HepG2 (cell line): ENCODE data around the gene CYP11A1. TPM values are rescaled to one million over a fixed set of nuclear protein-coding genes. Genes with fewer than 3 reads are reported as not detected.

Source experiments
- GZF1 ChIP-seq: sonication (generic); formaldehyde crosslinking; IDR thresholded peaks from 2 replicates; pipeline ENCODE4 v1.5.1; 2020; ENCODE audit warnings: mild to moderate bottlenecking, missing genetic modification reagents
- HDAC2 ChIP-seq: sonication (generic); formaldehyde crosslinking; IDR thresholded peaks from 2 replicates; pipeline ENCODE4 v1.4.0; 2020; ENCODE audit warnings: missing genetic modification reagents
- IRX3 ChIP-seq: sonication (generic); formaldehyde crosslinking; IDR thresholded peaks from 2 replicates; pipeline ENCODE4 v1.8.1; 2023; ENCODE audit warnings: mild to moderate bottlenecking, low read depth, missing genetic modification reagents, borderline replicate concordance
- MAF1 ChIP-seq: sonication (generic); formaldehyde crosslinking; IDR thresholded peaks from 2 replicates; pipeline ENCODE4 v1.5.0; 2020; ENCODE audit warnings: missing genetic modification reagents, borderline replicate concordance
- RFXAP ChIP-seq: sonication (generic); formaldehyde crosslinking; IDR thresholded peaks from 2 replicates; pipeline ENCODE4 v1.4.0; 2020; ENCODE audit warnings: missing genetic modification reagents, borderline replicate concordance
- SMARCC2 ChIP-seq: fragments of 450-650 bp; IDR thresholded peaks from 2 replicates; pipeline ENCODE4 v1.6.1; 2017; ENCODE audit warnings: antibody characterized with exemption, mild to moderate bottlenecking
- TAF15 ChIP-seq: fragments of 200-400 bp; formaldehyde crosslinking; IDR thresholded peaks from one replicate; pipeline ENCODE4 v1.6.1; 2018; ENCODE audit warnings: mild to moderate bottlenecking, low read depth, low read length; ENCODE audit not compliant: poor library complexity, severe bottlenecking
- ZBTB42 ChIP-seq: sonication (generic); formaldehyde crosslinking; IDR thresholded peaks from 2 replicates; pipeline ENCODE4 v1.5.0; 2020; ENCODE audit warnings: mild to moderate bottlenecking, missing genetic modification reagents
- ZMYM2 ChIP-seq: sonication (generic); formaldehyde crosslinking; IDR thresholded peaks from 2 replicates; pipeline ENCODE4 v1.8.0; 2022; ENCODE audit warnings: mild to moderate bottlenecking, missing genetic modification reagents
- ZNF138 ChIP-seq: sonication (generic); formaldehyde crosslinking; IDR thresholded peaks from 2 replicates; pipeline ENCODE4 v1.5.0; 2020; ENCODE audit warnings: mild to moderate bottlenecking, low read depth, missing genetic modification reagents
- ZNF678 ChIP-seq: sonication (generic); formaldehyde crosslinking; IDR thresholded peaks from 2 replicates; pipeline ENCODE4 v1.4.0; 2020; ENCODE audit warnings: mild to moderate bottlenecking, missing genetic modification reagents
- ZNF773 ChIP-seq: sonication (generic); formaldehyde crosslinking; IDR thresholded peaks from 2 replicates; pipeline ENCODE4 v1.4.0; 2020; ENCODE audit warnings: missing genetic modification reagents, borderline replicate concordance
- polyA plus RNA-seq, 8 experiments: library from polyadenylated mRNA; depleted of rRNA in 3 of 8; stranded (reverse) in 7 of 8; unstranded in 1 of 8; fragments of >200 nt; fragmentation: Illumina TruSeq in 4 of 8; extraction: Trizol in 4 of 8; gene quantifications; 2 replicates each; pipeline versions ENCODE4 v1.2.1 to v1.2.3, GENCODE V29; 2011 to 2016; ENCODE audit warnings: low read depth in 4 of 8, missing spikeins in 1 of 8, mixed read lengths in 1 of 8; ENCODE audit not compliant: insufficient read depth in 1 of 8
- total RNA-seq, 5 experiments: library from RNA; depleted of rRNA; stranded (reverse); fragments of >200 nt; fragmentation: Illumina TruSeq; extraction: Trizol; gene quantifications; 2 replicates each; pipeline ENCODE4 v1.2.3, GENCODE V29; 2016; ENCODE audit warnings: low read depth in 1 of 5
- TF ChIP-seq, protein P1 (sequence below): sonication (generic); formaldehyde crosslinking; IDR thresholded peaks from 2 replicates; pipeline ENCODE4; 2020; ENCODE audit warnings: missing genetic modification reagents, mild to moderate bottlenecking, borderline replicate concordance
- TF ChIP-seq, protein P2 (sequence below): sonication (generic); formaldehyde crosslinking; IDR thresholded peaks from 2 replicates; pipeline ENCODE4 v1.4.0; 2020; ENCODE audit warnings: missing genetic modification reagents, borderline replicate concordance
- TF ChIP-seq, protein P3 (sequence below): sonication (generic); formaldehyde crosslinking; IDR thresholded peaks from 2 replicates; pipeline ENCODE4 v1.4.0; 2020; ENCODE audit warnings: missing genetic modification reagents
- TF ChIP-seq, protein P4 (sequence below): sonication (generic); formaldehyde crosslinking; IDR thresholded peaks from 2 replicates; pipeline ENCODE4 v1.4.0; 2020; ENCODE audit warnings: missing genetic modification reagents

Gene CYP11A1
- total and polyA plus RNA-seq, 2 of the 13 experiments (the other 11 are each of a cell fraction or from before 2014, with no cell fraction given), result 0.66 to 0.92 TPM

DNA sequence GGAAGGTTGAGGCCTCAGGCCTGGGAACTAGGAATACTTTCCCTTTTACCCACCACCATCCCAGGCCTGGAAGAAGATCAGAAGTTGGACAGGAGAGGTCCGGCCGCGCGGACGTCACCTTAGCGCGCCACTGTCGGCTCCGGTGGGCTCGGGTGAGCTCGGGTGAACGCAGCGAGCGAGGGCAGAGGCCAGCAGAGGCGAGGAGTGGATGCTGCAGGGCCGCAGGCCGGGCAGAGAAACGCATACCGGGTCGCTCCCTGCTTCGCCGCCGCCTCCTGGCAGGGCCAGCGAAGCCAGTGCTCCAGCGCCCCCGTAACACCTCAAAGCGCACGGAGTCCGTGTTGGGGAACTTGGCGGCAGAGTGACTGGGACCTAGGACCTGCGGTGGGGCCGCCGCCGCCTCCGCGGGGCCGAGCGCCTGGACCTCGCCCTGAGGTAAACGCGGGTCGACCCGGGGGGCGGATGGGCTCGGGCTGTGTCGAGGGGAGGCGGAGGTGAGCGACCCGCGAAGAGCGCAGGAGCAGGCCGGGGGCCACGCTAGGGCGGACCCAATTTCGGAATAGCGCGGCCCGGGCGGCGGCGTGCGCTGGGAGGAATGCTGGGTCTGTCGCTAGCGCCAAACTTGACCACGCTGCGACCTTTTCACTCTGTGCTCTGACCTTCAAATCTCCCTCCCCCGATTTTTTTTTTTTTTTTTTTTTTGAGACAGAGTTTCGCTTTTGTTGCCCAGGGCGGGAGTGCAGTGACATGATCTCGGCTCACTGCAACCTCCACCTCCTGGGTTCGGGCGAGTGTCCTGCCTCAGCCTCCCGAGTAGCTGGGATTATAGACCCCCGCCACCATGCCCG is 1.6 kb downstream of the CYP11A1 start (continued):
- TF ChIP-seq HDAC2, result peak; percentile 28; the same call in 1 of the 2 replicates
- TF ChIP-seq ZBTB42 (CRISPR knock-in tag), result no peak
- TF ChIP-seq ZMYM2, result 0 out of 2 replicates have a peak, but pooled peaks have one; percentile 19
- TF ChIP-seq SMARCC2, result no peak
- TF ChIP-seq, protein P1, sequence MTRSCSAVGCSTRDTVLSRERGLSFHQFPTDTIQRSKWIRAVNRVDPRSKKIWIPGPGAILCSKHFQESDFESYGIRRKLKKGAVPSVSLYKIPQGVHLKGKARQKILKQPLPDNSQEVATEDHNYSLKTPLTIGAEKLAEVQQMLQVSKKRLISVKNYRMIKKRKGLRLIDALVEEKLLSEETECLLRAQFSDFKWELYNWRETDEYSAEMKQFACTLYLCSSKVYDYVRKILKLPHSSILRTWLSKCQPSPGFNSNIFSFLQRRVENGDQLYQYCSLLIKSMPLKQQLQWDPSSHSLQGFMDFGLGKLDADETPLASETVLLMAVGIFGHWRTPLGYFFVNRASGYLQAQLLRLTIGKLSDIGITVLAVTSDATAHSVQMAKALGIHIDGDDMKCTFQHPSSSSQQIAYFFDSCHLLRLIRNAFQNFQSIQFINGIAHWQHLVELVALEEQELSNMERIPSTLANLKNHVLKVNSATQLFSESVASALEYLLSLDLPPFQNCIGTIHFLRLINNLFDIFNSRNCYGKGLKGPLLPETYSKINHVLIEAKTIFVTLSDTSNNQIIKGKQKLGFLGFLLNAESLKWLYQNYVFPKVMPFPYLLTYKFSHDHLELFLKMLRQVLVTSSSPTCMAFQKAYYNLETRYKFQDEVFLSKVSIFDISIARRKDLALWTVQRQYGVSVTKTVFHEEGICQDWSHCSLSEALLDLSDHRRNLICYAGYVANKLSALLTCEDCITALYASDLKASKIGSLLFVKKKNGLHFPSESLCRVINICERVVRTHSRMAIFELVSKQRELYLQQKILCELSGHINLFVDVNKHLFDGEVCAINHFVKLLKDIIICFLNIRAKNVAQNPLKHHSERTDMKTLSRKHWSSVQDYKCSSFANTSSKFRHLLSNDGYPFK, result peak; percentile 56; the same call in 1 of the 2 replicates
- TF ChIP-seq RFXAP, result no peak
- TF ChIP-seq, protein P2, sequence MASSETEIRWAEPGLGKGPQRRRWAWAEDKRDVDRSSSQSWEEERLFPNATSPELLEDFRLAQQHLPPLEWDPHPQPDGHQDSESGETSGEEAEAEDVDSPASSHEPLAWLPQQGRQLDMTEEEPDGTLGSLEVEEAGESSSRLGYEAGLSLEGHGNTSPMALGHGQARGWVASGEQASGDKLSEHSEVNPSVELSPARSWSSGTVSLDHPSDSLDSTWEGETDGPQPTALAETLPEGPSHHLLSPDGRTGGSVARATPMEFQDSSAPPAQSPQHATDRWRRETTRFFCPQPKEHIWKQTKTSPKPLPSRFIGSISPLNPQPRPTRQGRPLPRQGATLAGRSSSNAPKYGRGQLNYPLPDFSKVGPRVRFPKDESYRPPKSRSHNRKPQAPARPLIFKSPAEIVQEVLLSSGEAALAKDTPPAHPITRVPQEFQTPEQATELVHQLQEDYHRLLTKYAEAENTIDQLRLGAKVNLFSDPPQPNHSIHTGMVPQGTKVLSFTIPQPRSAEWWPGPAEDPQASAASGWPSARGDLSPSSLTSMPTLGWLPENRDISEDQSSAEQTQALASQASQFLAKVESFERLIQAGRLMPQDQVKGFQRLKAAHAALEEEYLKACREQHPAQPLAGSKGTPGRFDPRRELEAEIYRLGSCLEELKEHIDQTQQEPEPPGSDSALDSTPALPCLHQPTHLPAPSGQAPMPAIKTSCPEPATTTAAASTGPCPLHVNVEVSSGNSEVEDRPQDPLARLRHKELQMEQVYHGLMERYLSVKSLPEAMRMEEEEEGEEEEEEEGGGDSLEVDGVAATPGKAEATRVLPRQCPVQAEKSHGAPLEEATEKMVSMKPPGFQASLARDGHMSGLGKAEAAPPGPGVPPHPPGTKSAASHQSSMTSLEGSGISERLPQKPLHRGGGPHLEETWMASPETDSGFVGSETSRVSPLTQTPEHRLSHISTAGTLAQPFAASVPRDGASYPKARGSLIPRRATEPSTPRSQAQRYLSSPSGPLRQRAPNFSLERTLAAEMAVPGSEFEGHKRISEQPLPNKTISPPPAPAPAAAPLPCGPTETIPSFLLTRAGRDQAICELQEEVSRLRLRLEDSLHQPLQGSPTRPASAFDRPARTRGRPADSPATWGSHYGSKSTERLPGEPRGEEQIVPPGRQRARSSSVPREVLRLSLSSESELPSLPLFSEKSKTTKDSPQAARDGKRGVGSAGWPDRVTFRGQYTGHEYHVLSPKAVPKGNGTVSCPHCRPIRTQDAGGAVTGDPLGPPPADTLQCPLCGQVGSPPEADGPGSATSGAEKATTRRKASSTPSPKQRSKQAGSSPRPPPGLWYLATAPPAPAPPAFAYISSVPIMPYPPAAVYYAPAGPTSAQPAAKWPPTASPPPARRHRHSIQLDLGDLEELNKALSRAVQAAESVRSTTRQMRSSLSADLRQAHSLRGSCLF (CRISPR knock-in tag), result no peak
- TF ChIP-seq IRX3, result 0 out of 2 replicates have a peak, but pooled peaks have one; percentile 45
- TF ChIP-seq MAF1 (CRISPR knock-in tag), result no peak
- no peak for TF ChIP-seq ZNF773 (CRISPR knock-in tag)
- TF ChIP-seq ZNF138 (CRISPR knock-in tag), result no peak
- TF ChIP-seq TAF15, result no peak
- peak; percentile 76; the same call in 1 of the 2 replicates for TF ChIP-seq GZF1 (CRISPR knock-in tag)
- peak; percentile 43; the same call in 1 of the 2 replicates for TF ChIP-seq ZNF678 (CRISPR knock-in tag)
- TF ChIP-seq, protein P3, sequence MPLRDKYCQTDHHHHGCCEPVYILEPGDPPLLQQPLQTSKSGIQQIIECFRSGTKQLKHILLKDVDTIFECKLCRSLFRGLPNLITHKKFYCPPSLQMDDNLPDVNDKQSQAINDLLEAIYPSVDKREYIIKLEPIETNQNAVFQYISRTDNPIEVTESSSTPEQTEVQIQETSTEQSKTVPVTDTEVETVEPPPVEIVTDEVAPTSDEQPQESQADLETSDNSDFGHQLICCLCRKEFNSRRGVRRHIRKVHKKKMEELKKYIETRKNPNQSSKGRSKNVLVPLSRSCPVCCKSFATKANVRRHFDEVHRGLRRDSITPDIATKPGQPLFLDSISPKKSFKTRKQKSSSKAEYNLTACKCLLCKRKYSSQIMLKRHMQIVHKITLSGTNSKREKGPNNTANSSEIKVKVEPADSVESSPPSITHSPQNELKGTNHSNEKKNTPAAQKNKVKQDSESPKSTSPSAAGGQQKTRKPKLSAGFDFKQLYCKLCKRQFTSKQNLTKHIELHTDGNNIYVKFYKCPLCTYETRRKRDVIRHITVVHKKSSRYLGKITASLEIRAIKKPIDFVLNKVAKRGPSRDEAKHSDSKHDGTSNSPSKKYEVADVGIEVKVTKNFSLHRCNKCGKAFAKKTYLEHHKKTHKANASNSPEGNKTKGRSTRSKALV (CRISPR knock-in tag), result peak; percentile 96
- TF ChIP-seq, protein P4, sequence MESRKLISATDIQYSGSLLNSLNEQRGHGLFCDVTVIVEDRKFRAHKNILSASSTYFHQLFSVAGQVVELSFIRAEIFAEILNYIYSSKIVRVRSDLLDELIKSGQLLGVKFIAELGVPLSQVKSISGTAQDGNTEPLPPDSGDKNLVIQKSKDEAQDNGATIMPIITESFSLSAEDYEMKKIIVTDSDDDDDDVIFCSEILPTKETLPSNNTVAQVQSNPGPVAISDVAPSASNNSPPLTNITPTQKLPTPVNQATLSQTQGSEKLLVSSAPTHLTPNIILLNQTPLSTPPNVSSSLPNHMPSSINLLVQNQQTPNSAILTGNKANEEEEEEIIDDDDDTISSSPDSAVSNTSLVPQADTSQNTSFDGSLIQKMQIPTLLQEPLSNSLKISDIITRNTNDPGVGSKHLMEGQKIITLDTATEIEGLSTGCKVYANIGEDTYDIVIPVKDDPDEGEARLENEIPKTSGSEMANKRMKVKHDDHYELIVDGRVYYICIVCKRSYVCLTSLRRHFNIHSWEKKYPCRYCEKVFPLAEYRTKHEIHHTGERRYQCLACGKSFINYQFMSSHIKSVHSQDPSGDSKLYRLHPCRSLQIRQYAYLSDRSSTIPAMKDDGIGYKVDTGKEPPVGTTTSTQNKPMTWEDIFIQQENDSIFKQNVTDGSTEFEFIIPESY (CRISPR knock-in tag), result no peak
